Tibial artery (tissue), 4 donors: ENCODE results near the gene CIAO2B.

Experiments used
- DNase-seq, 2 donors: peaks; one replicate each; pipeline ENCODE4 v3.0.0-alpha.2; 2019
- H3K27ac ChIP-seq, 2 donors: fragments of 200-600 bp; sonication (generic) in 1 of 2; 1 replicate in 1 of 2; 2 replicates in 1 of 2; pipeline ENCODE4 v1.5.1; 2018 to 2019; ENCODE audit warnings: mild to moderate bottlenecking in 1 of 2
- H3K27me3 ChIP-seq, 2 donors: fragments of 200-600 bp; sonication (generic) in 1 of 2; one replicate each; pipeline versions ENCODE4 v1.5.1 to v1.6.0; 2016 to 2019
- H3K36me3 ChIP-seq, 3 donors: fragments of 200-600 bp; sonication (generic) in 2 of 3; one replicate each; pipeline ENCODE4 v1.5.1; 2016 to 2019; ENCODE audit warnings: mild to moderate bottlenecking in 2 of 3
- H3K4me1 ChIP-seq, 4 donors: fragments of 200-600 bp; sonication (generic) in 2 of 4; 1 replicate in 3 of 4; 2 replicates in 1 of 4; pipeline ENCODE4 v1.5.1; 2016 to 2019
- H3K4me3 ChIP-seq, 2 donors: fragments of 200-600 bp; sonication (generic) in 1 of 2; 1 replicate in 1 of 2; 2 replicates in 1 of 2; pipeline ENCODE4 v1.5.1; 2018 to 2019; ENCODE audit warnings: mild to moderate bottlenecking in 2 of 2
- H3K9me3 ChIP-seq, 3 donors: fragments of 200-600 bp; sonication (generic) in 1 of 3; one replicate each; pipeline ENCODE4 v1.5.1; 2016 to 2019
- CTCF ChIP-seq, 2 experiments: fragments of 200-600 bp in 1 of 2; fragments of 450-650 bp in 1 of 2; IDR thresholded peaks; one replicate each; pipeline ENCODE4 v1.5.1; 2017 to 2019; ENCODE audit warnings: antibody characterized with exemption in 2 of 2, mild to moderate bottlenecking in 1 of 2, moderate library complexity in 1 of 2
- intact Hi-C: fragments of 100-400 bp; cut with DNase I; formaldehyde crosslinking; loops from one replicate; pipeline ENCODE4 v1.15.0; 2023; ENCODE audit warnings: low total_unique reads

CIAO2B gene

GRCh38 chr16:66944054-66944441 is 9.8 kb upstream of the CIAO2B start:
- no peak for TF ChIP-seq CTCF (IDR thresholded peaks at IDR 0.05)
- H3K36me3 ChIP-seq: peaks cover 25 to 50% (median 48%) of the 10 kb centered on the region in 3 donors
- H3K27me3 ChIP-seq: no peaks in the 10 kb centered on the region
- no peak overlapping the region for H3K27ac ChIP-seq
- intact Hi-C loops: no loop called here
- H3K9me3 ChIP-seq: no peaks in the 10 kb centered on the region
- H3K4me1 ChIP-seq: peaks cover 0 to 14% (median 11%) of the 10 kb centered on the region in 4 donors
- DNase-seq: no peak
- no peak overlapping the region for H3K4me3 ChIP-seq

GRCh38 chr16:66943426-66944053 is 9.3 kb upstream of the CIAO2B start:
- intact Hi-C loops: no loop called here
- Histone ChIP-seq H3K36me3 (peaks cover 25 to 55% (median 53%) of the 10 kb centered on the region in 3 donors), H3K27me3 (no peaks in the 10 kb centered on the region), H3K4me3 (no peak overlapping the region), H3K4me1 (peaks cover 0 to 9% (median 6%) of the 10 kb centered on the region in 4 donors), H3K9me3 (no peaks in the 10 kb centered on the region), H3K27ac (no peak overlapping the region)
- TF ChIP-seq CTCF (IDR thresholded peaks at IDR 0.05): no peak
- DNase-seq: no peak

GRCh38 chr16:66942981-66943380 is 8.8 kb upstream of the CIAO2B start:
- H3K27me3 ChIP-seq: no peaks in the 10 kb centered on the region
- peaks cover 25 to 61% (median 58%) of the 10 kb centered on the region in 3 donors for H3K36me3 ChIP-seq
- intact Hi-C loops: no loop called here
- H3K9me3 ChIP-seq: no peaks in the 10 kb centered on the region
- no peak for DNase-seq
- H3K4me1 ChIP-seq: peaks cover 0 to 4% (median 2%) of the 10 kb centered on the region in 4 donors
- H3K27ac ChIP-seq: no peak overlapping the region
- no peak for TF ChIP-seq CTCF (IDR thresholded peaks at IDR 0.05)
- no peak overlapping the region for H3K4me3 ChIP-seq

- H3K27ac ChIP-seq: no peak overlapping the region
- no peak for TF ChIP-seq CTCF (IDR thresholded peaks at IDR 0.05)
- no peak overlapping the region for H3K4me3 ChIP-seq
- H3K36me3 ChIP-seq: peaks cover 25 to 72% (median 61%) of the 10 kb centered on the region in 3 donors
- DNase-seq: no peak
- no peaks in the 10 kb centered on the region for H3K27me3 ChIP-seq
- H3K9me3 ChIP-seq: no peaks in the 10 kb centered on the region
- H3K4me1 ChIP-seq: peaks cover 0 to 25% (median 18%) of the 10 kb centered on the region in 4 donors
- intact Hi-C loops: no loop called here
Observed at GRCh38 chr16:66940236-66940635, 6.0 kb upstream of the CIAO2B start.

- Histone ChIP-seq H3K27ac (no peak overlapping the region), H3K36me3 (peaks cover 25 to 72% (median 61%) of the 10 kb centered on the region in 3 donors), H3K4me1 (peaks cover 0 to 26% (median 19%) of the 10 kb centered on the region in 4 donors), H3K4me3 (no peak overlapping the region), H3K9me3 (no peaks in the 10 kb centered on the region), H3K27me3 (no peaks in the 10 kb centered on the region)
- intact Hi-C loops: no loop called here
- no peak for TF ChIP-seq CTCF (IDR thresholded peaks at IDR 0.05)
- no peak for DNase-seq
Observed at GRCh38 chr16:66939366-66939765, 5.2 kb upstream of the CIAO2B start.
